GM12878 (cell line): ENCODE measurements around the gene CHRND. TPM values are rescaled to one million over a fixed set of nuclear protein-coding genes. Genes with fewer than 3 reads are reported as not detected.

Source experiments
- ATAC-seq: fragments of 200-7000 bp; cut with Tn5 transposase; 3 replicates; pipeline ENCODE4 v1.9.1; 2020; ENCODE audit warnings: mild to moderate bottlenecking, moderate library complexity
- BruUV-seq: library from RNA; stranded (reverse); fragments of 400-500 nt; replicated peaks from 2 replicates; lab custom pipeline; 2021; lab: Mats Ljungman, UMichigan
- CTCF ChIA-PET: fragments of 300-600 bp; sonication (Branson Sonifier 250); formaldehyde crosslinking; extraction: SDS; loops from one replicate; lab custom pipeline; 2021; ENCODE audit warnings: inconsistent platforms; lab: Yijun Ruan, JAX
- POLR2A ChIA-PET: fragments of 350-600 bp; formaldehyde crosslinking; extraction: SDS; loops from one replicate; lab custom pipeline; 2021; ENCODE audit warnings: inconsistent platforms; lab: Charles Lee
- RAD21 ChIA-PET: fragments of 300-600 bp; sonication (Branson Sonifier 250); formaldehyde crosslinking; loops from one replicate; lab custom pipeline; 2023; ENCODE audit warnings: antibody characterized with exemption; ENCODE audit not compliant: unreplicated experiment; lab: Charles Lee
- SMC1A ChIA-PET: fragments of 300-600 bp; sonication (Branson Sonifier 250); formaldehyde crosslinking; loops from one replicate; lab custom pipeline; 2023; ENCODE audit not compliant: unreplicated experiment, uncharacterized antibody; lab: Charles Lee
- DNase-seq: peaks from one replicate; pipeline ENCODE4 v3.0.0-alpha.2; 2011; ENCODE audit warnings: low read depth, low spot score
- FAIRE-seq: peaks from 3 replicates; lab custom pipeline; 2011; peaks lifted over from hg19 to GRCh38; lab: Jason Lieb, UNC
- H2AFZ ChIP-seq: 2 replicates; pipeline ENCODE4 v1.6.0; 2011; ENCODE audit warnings: low read depth, low read length, control low read depth; ENCODE audit not compliant: control insufficient read depth
- H3K27ac ChIP-seq: 2 replicates; pipeline ENCODE4 v1.5.1; 2011; ENCODE audit warnings: control low read depth; ENCODE audit not compliant: control insufficient read depth, insufficient read depth
- H3K27me3 ChIP-seq, 2 experiments: replicated peaks in 1 of 2; 2 replicates each; pipeline versions ENCODE4 v1.6.0 to v1.6.1; 2011; ENCODE audit warnings: low read length in 1 of 2; ENCODE audit not compliant: control insufficient read depth in 2 of 2, insufficient read depth in 2 of 2
- H3K36me3 ChIP-seq, 2 experiments: 2 replicates each; pipeline ENCODE4 v1.5.1; 2011; ENCODE audit warnings: low read length in 1 of 2; ENCODE audit not compliant: control insufficient read depth in 2 of 2, insufficient read depth in 2 of 2
- H3K4me1 ChIP-seq: 2 replicates; pipeline ENCODE4 v1.6.1; 2011; ENCODE audit warnings: mild to moderate bottlenecking, low read length, moderate library complexity, mixed read lengths; ENCODE audit not compliant: control insufficient read depth, insufficient read depth
- H3K4me2 ChIP-seq: 2 replicates; pipeline ENCODE4 v1.6.0; 2011; ENCODE audit warnings: control low read depth; ENCODE audit not compliant: control insufficient read depth, insufficient read depth
- H3K4me3 ChIP-seq: fragments of 200-600 bp; sonication (generic); 2 replicates; pipeline ENCODE4 v1.5.1; 2016
- H3K79me2 ChIP-seq: 2 replicates; pipeline ENCODE4 v1.6.0; 2011; ENCODE audit warnings: low read length; ENCODE audit not compliant: control insufficient read depth, insufficient read depth
- H3K9ac ChIP-seq: 2 replicates; pipeline ENCODE4 v1.8.0; 2011; ENCODE audit warnings: low read length, control low read depth, mixed read lengths; ENCODE audit not compliant: control insufficient read depth, insufficient read depth
- H3K9me3 ChIP-seq: replicated peaks from 3 replicates; pipeline ENCODE4 v1.5.1; 2011; ENCODE audit warnings: mild to moderate bottlenecking, low read length; ENCODE audit not compliant: control insufficient read depth, insufficient read depth
- H4K20me1 ChIP-seq: 2 replicates; pipeline ENCODE4 v1.6.0; 2011; ENCODE audit not compliant: control insufficient read depth, insufficient read depth
- EED ChIP-seq: sonication (generic); IDR thresholded peaks from 2 replicates; pipeline ENCODE4 v1.6.1; 2016; ENCODE audit warnings: antibody characterized with exemption, low read depth
- GATAD2B ChIP-seq: fragments of 450-650 bp; conservative IDR thresholded peaks from 2 replicates; pipeline ENCODE4 v1.6.1; 2017; ENCODE audit warnings: low read depth, mild to moderate bottlenecking, moderate library complexity
- JUNB ChIP-seq: IDR thresholded peaks from 2 replicates; pipeline ENCODE4 v1.6.1; 2016; ENCODE audit warnings: antibody characterized with exemption, mild to moderate bottlenecking
- KLF5 ChIP-seq: fragments of 450-650 bp; IDR thresholded peaks from 2 replicates; pipeline ENCODE4 v1.6.1; 2014; ENCODE audit warnings: mild to moderate bottlenecking; ENCODE audit not compliant: partially characterized antibody
- MYB ChIP-seq: fragments of 150-350 bp; IDR thresholded peaks from 2 replicates; pipeline ENCODE4 v1.6.1; 2014; ENCODE audit warnings: mild to moderate bottlenecking, low read depth, low read length, borderline replicate concordance
- NR2F1 ChIP-seq: fragments of 450-650 bp; conservative IDR thresholded peaks from 2 replicates; pipeline ENCODE4 v1.6.1; 2017; ENCODE audit warnings: mild to moderate bottlenecking
- PAX5 ChIP-seq: IDR thresholded peaks from 2 replicates; pipeline ENCODE4 v1.6.1; 2011; ENCODE audit warnings: low read depth, low read length, borderline replicate concordance
- RBBP5 ChIP-seq: fragments of 200-600 bp; sonication (generic); conservative IDR thresholded peaks from 2 replicates; pipeline ENCODE4 v1.6.1; 2016
- SRF ChIP-seq, 2 experiments: IDR thresholded peaks; 2 replicates each; pipeline ENCODE4 v1.6.1; 2011; ENCODE audit warnings: low read depth in 2 of 2, low read length in 2 of 2, mild to moderate bottlenecking in 1 of 2, moderate library complexity in 1 of 2
- SUZ12 ChIP-seq: fragments of 200-600 bp; sonication (generic); IDR thresholded peaks from one replicate; pipeline ENCODE4 v1.6.1; 2018; ENCODE audit warnings: antibody characterized with exemption, mild to moderate bottlenecking; ENCODE audit not compliant: unreplicated experiment
- WRNIP1 ChIP-seq: IDR thresholded peaks from 2 replicates; pipeline ENCODE4 v1.6.1; 2011; ENCODE audit warnings: low read depth, low read length, improper control_type of control experiment, borderline replicate concordance
- WGBS: methylation state at CpG from one replicate; pipeline ENCODE4 v1.1.6; 2016; ENCODE audit warnings: low lambda C conversion rate; ENCODE audit not compliant: insufficient replicate concordance, insufficient coverage; ENCODE audit errors: missing lambda C conversion rate; 5-methylcytosine and 5-hydroxymethylcytosine counted together
- in situ Hi-C: fragments of 300-500 bp; cut with MboI; formaldehyde crosslinking; loops from 9 replicates; pipeline ENCODE4 v1.14.3; 2018; ENCODE audit warnings: mixed read lengths
- intact Hi-C: fragments of 100-400 bp; cut with micrococcal nuclease; formaldehyde crosslinking; loops from one replicate; pipeline ENCODE4 v1.14.2; 2022; ENCODE audit not compliant: unreplicated experiment
- polyA plus RNA-seq, 11 experiments: library from polyadenylated mRNA; depleted of rRNA in 4 of 11; unstranded in 6 of 11; stranded (reverse) in 5 of 11; fragments of >200 nt; fragmentation: Nextera tagmentation in 4 of 11; fragmentation: Illumina TruSeq in 1 of 11; extraction: Ambion mirVana in 4 of 11; extraction: Trizol in 1 of 11; gene quantifications; 1 replicate in 1 of 11; 2 replicates in 10 of 11; pipeline versions ENCODE4 v1.2.1 to v1.2.3, GENCODE V29; 2011 to 2016; ENCODE audit warnings: inconsistent platforms in 2 of 11, missing spikeins in 2 of 11, low read depth in 1 of 11
- total RNA-seq, 4 experiments: library from RNA; depleted of rRNA in 3 of 4; stranded (reverse); fragments of >200 nt in 3 of 4; fragmentation: Illumina TruSeq in 1 of 4; extraction: Trizol in 1 of 4; gene quantifications; 2 replicates each; pipeline versions ENCODE4 v1.2.1 to v1.2.3, GENCODE V29; 2013 to 2021
- TF ChIP-seq, protein P1 (sequence below): fragments of 450-650 bp; formaldehyde crosslinking; IDR thresholded peaks from 2 replicates; pipeline ENCODE4 v1.5.0; 2022; ENCODE audit warnings: mild to moderate bottlenecking, missing genetic modification characterization
- TF ChIP-seq, protein P2 (sequence below): IDR thresholded peaks from 2 replicates; pipeline ENCODE4 v1.6.1; 2012; ENCODE audit warnings: low read depth, low read length, improper control_type of control experiment
- TF ChIP-seq, protein P3 (sequence below): fragments of 450-650 bp; conservative IDR thresholded peaks from 2 replicates; pipeline ENCODE4 v1.6.1; 2017; ENCODE audit warnings: mild to moderate bottlenecking, moderate library complexity
- TF ChIP-seq, protein P4 (sequence below): IDR thresholded peaks from 2 replicates; pipeline ENCODE4 v1.6.1; 2011; ENCODE audit warnings: mild to moderate bottlenecking, low read depth, low read length, moderate library complexity; ENCODE audit not compliant: insufficient replicate concordance
- TF ChIP-seq, protein P5 (sequence below): fragments of 450-650 bp; IDR thresholded peaks from 2 replicates; pipeline ENCODE4 v1.6.1; 2016; ENCODE audit warnings: mild to moderate bottlenecking

CHRND gene
- total and polyA plus RNA-seq, 10 of the 15 experiments (the other 5 are each of a cell fraction or from before 2014, with no cell fraction given): not detected

DNA sequence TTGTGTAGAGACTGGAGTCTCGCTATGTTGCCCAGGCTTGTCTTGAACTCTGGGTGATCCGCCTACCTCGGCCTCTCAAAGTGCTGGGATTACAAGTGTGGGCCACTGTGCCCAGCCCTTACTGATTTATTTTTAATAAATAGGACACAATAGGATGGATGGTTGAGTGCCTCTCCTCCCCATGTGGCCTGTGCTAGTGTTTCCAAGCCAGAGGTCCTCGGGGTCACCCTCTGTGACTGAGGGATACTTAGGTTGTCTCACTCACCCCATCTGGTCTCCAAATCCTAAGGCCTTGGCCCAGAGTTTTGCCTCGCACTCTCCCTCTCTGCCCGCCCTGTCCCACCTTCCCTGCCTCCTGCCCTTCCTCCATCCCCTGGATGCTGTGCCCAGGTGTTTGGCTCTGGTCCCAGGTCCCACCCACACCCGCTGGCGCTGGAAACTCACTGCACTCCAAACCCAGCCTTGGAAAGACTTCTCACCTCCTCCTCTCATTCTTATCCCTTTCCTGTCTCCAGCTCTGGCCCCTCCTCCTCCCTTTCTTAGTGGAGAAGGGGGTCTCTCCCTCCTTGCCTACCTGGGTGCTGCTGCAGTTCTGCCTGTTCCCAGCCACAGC is 33.6 kb upstream of the CHRND start:
- ChIA-PET POLR2A (no interaction called here), RAD21 (no interaction called here)
- TF ChIP-seq RBBP5: no peak
- TF ChIP-seq, protein P1, sequence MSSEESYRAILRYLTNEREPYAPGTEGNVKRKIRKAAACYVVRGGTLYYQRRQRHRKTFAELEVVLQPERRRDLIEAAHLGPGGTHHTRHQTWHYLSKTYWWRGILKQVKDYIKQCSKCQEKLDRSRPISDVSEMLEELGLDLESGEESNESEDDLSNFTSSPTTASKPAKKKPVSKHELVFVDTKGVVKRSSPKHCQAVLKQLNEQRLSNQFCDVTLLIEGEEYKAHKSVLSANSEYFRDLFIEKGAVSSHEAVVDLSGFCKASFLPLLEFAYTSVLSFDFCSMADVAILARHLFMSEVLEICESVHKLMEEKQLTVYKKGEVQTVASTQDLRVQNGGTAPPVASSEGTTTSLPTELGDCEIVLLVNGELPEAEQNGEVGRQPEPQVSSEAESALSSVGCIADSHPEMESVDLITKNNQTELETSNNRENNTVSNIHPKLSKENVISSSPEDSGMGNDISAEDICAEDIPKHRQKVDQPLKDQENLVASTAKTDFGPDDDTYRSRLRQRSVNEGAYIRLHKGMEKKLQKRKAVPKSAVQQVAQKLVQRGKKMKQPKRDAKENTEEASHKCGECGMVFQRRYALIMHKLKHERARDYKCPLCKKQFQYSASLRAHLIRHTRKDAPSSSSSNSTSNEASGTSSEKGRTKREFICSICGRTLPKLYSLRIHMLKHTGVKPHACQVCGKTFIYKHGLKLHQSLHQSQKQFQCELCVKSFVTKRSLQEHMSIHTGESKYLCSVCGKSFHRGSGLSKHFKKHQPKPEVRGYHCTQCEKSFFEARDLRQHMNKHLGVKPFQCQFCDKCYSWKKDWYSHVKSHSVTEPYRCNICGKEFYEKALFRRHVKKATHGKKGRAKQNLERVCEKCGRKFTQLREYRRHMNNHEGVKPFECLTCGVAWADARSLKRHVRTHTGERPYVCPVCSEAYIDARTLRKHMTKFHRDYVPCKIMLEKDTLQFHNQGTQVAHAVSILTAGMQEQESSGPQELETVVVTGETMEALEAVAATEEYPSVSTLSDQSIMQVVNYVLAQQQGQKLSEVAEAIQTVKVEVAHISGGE (CRISPR knock-in tag): no peak
- TF ChIP-seq NR2F1: no peak
- no peak for TF ChIP-seq SRF (IDR thresholded peaks at IDR 0.05; ENCODE audit: low read depth in 2 of 2, low read length in 2 of 2)
- TF ChIP-seq, protein P2, sequence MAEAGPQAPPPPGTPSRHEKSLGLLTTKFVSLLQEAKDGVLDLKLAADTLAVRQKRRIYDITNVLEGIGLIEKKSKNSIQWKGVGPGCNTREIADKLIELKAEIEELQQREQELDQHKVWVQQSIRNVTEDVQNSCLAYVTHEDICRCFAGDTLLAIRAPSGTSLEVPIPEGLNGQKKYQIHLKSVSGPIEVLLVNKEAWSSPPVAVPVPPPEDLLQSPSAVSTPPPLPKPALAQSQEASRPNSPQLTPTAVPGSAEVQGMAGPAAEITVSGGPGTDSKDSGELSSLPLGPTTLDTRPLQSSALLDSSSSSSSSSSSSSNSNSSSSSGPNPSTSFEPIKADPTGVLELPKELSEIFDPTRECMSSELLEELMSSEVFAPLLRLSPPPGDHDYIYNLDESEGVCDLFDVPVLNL: no peak
- TF ChIP-seq, protein P3, sequence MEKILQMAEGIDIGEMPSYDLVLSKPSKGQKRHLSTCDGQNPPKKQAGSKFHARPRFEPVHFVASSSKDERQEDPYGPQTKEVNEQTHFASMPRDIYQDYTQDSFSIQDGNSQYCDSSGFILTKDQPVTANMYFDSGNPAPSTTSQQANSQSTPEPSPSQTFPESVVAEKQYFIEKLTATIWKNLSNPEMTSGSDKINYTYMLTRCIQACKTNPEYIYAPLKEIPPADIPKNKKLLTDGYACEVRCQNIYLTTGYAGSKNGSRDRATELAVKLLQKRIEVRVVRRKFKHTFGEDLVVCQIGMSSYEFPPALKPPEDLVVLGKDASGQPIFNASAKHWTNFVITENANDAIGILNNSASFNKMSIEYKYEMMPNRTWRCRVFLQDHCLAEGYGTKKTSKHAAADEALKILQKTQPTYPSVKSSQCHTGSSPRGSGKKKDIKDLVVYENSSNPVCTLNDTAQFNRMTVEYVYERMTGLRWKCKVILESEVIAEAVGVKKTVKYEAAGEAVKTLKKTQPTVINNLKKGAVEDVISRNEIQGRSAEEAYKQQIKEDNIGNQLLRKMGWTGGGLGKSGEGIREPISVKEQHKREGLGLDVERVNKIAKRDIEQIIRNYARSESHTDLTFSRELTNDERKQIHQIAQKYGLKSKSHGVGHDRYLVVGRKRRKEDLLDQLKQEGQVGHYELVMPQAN: no peak
- no peak for TF ChIP-seq PAX5
- no peak for TF ChIP-seq SUZ12
- no peak for TF ChIP-seq GATAD2B
- no peak for TF ChIP-seq MYB
- TF ChIP-seq, protein P4, sequence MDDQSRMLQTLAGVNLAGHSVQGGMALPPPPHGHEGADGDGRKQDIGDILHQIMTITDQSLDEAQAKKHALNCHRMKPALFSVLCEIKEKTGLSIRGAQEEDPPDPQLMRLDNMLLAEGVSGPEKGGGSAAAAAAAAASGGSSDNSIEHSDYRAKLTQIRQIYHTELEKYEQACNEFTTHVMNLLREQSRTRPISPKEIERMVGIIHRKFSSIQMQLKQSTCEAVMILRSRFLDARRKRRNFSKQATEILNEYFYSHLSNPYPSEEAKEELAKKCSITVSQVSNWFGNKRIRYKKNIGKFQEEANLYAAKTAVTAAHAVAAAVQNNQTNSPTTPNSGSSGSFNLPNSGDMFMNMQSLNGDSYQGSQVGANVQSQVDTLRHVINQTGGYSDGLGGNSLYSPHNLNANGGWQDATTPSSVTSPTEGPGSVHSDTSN: no peak
- TF ChIP-seq KLF5: no peak
- no peak for TF ChIP-seq WRNIP1
- TF ChIP-seq EED: no peak
- TF ChIP-seq, protein P5, sequence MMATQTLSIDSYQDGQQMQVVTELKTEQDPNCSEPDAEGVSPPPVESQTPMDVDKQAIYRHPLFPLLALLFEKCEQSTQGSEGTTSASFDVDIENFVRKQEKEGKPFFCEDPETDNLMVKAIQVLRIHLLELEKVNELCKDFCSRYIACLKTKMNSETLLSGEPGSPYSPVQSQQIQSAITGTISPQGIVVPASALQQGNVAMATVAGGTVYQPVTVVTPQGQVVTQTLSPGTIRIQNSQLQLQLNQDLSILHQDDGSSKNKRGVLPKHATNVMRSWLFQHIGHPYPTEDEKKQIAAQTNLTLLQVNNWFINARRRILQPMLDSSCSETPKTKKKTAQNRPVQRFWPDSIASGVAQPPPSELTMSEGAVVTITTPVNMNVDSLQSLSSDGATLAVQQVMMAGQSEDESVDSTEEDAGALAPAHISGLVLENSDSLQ: no peak
- no peak for TF ChIP-seq JUNB

More for the DNA sequence above, 33.6 kb upstream of the CHRND start:
- Histone ChIP-seq H3K4me2 (no peak overlapping the region), H3K9me3 (no peaks in the 10 kb centered on the region), H3K79me2 (no peaks in the 10 kb centered on the region), H4K20me1 (no peaks in the 10 kb centered on the region), H3K36me3 (no peaks in the 10 kb centered on the region), H3K4me3 (no peak overlapping the region), H3K27me3 (peaks cover 0 to 12% of the 10 kb centered on the region in 2 experiments; a peak in 3 of 4 replicates), H3K27ac (no peak overlapping the region), H3K4me1 (no peaks in the 10 kb centered on the region), H2AFZ (no peak overlapping the region), H3K9ac (no peak overlapping the region)
- SMC1A ChIA-PET: no interaction called here
- CTCF ChIA-PET: no interaction called here
- no peak for FAIRE-seq
- ATAC-seq: no peak
- intact Hi-C loops (no loop called here), in situ Hi-C loops (no loop called here)
- no peak for DNase-seq
- no TSS peak for BruUV-seq
- 34% methylated on average over 8 of the region's 8 CpGs for WGBS
